Measurements from ENCODE around the gene USH1C. TPM values are rescaled to one million over a fixed set of nuclear protein-coding genes. Genes with fewer than 3 reads are reported as not detected.

USH1C gene
- total RNA-seq, 2 donors from 2014 or later, result not detected

DNA sequence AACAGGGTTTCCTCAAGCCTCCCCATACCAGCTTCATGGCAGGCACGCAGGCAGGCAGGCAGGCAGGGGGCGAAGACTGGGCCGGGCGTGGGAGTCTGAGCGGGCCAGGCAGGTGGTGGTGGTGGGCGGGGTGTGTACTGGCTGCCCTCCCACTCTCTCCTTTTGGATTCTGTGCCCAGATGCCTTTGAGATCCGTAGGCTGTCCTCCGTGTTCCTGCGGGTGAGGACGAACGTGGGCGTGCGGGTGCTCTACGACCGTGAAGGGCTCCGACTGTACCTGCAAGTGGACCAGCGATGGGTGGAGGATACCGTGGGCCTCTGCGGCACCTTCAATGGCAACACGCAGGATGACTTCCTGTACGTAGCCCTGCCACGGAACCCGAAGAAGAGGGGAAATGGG, 25.8 kb upstream of the USH1C start:
- Histone ChIP-seq H3K9me3 (no peaks in the 10 kb centered on the region), H3K4me3 (no peak overlapping the region), H3K27me3 (replicated peaks; ENCODE audit: insufficient read depth) (no peaks in the 10 kb centered on the region), H3K27ac (no peak overlapping the region), H3K4me1 (replicated peaks) (no peaks in the 10 kb centered on the region), H3K36me3 (no peaks in the 10 kb centered on the region)
- WGBS, result 75% methylated on average over 23 of the region's 23 CpGs
- TF ChIP-seq POLR2A (IDR thresholded peaks at IDR 0.05) (no peak), POLR2AphosphoS5 (IDR thresholded peaks at IDR 0.05) (no peak), CTCF (IDR thresholded peaks at IDR 0.05) (no peak)
- DNase-seq (ENCODE audit: low spot score), result no peak
- intact Hi-C loops (cut with DNase I), result no loop called here

DNA sequence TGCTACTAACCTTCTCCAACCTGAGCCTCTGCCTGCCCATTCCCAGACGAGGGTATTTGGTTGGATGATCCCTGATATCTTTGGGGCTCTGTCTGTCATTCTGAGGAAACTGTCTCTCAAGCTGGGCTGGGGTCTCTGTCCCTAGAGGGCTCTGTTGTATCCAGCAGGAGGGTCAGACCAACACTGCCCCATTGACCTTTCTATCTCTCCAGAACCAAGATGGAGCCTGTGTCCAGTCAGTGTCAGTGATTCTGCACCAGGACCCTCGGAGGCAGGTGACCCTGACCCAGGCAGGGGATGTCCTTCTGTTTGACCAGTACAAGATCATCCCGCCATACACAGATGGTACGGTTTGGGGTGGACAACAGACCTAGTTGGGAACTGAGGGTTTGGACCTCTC, 24.7 kb upstream of the USH1C start:
- no peak overlapping the region for H3K27ac ChIP-seq
- no peak for DNase-seq (ENCODE audit: low spot score)
- WGBS, result 83% methylated on average over 4 of the region's 4 CpGs

DNA sequence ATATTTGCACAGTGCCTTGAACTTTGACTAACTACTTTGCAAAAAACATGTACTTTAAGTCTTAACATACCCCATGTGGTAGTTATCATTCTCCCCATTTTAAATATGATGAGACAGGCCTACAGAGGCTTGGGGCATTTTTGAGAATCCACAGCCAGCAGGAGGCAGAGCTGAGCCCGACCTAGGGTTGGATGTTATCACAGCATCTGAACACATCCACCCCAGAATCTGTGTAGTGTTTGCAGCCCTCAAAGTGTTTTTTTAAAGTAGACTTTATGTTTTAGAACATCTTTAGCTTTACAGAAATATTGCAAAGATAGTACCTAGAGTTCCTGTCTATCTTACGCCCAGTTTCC, 20.4 kb upstream of the USH1C start:
- no peak overlapping the region for H3K4me3 ChIP-seq
- H3K9me3 ChIP-seq, result no peaks in the 10 kb centered on the region
- no peaks in the 10 kb centered on the region for H3K36me3 ChIP-seq
- no peaks in the 10 kb centered on the region for H3K27me3 ChIP-seq (replicated peaks; ENCODE audit: insufficient read depth)
- WGBS, result 56% methylated on average over 2 of the region's 2 CpGs
- TF ChIP-seq POLR2A (IDR thresholded peaks at IDR 0.05) (no peak), CTCF (IDR thresholded peaks at IDR 0.05) (no peak), POLR2AphosphoS5 (IDR thresholded peaks at IDR 0.05) (no peak)
- no peak for DNase-seq (ENCODE audit: low spot score)
- H3K4me1 ChIP-seq (replicated peaks), result no peaks in the 10 kb centered on the region
- intact Hi-C loops (cut with DNase I), result no loop called here
- H3K27ac ChIP-seq, result no peak overlapping the region

More for the DNA sequence above, 24.7 kb upstream of the USH1C start:
- no peak for TF ChIP-seq CTCF (IDR thresholded peaks at IDR 0.05)
- no peak for TF ChIP-seq POLR2AphosphoS5 (IDR thresholded peaks at IDR 0.05)
- TF ChIP-seq POLR2A (IDR thresholded peaks at IDR 0.05), result no peak
- Histone ChIP-seq H3K27me3 (replicated peaks; ENCODE audit: insufficient read depth) (no peaks in the 10 kb centered on the region), H3K36me3 (no peaks in the 10 kb centered on the region), H3K9me3 (no peaks in the 10 kb centered on the region), H3K4me1 (replicated peaks) (no peaks in the 10 kb centered on the region), H3K4me3 (no peak overlapping the region)
- intact Hi-C loops (cut with DNase I), result no loop called here

DNA sequence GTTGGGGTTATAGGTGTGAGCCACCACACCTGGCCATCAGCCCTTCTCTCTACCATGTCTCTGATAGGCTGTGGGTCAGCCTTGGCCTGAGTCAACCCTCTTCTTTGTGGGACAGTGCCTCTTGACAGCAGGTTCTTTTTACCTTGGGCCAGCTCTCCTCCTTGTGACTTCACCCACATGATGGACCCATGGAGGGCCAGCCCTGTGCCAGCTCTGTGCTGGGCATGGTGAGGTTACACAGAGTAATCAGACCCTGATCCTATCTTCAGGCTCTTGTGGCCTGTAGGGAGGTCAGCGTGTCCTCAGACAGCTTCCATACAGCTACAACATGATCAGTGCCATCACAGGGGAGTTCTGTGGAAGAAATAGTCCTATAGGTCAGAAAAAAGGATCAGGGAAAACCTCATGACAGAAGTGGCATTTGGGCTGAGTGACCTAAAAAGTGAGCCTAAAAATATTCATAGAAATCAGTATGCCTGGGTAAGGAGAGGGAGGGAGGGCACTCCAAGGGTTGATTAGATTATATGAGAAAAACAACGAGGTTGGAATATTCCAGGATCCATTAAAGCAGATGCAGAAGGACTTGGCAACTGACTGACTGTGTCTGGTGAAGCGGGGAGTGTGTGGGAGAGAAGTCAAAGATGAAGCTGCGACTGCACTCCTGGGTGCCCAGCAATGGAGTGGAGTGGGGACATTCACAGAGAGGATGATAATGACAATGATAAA, 19.9 kb upstream of the USH1C start:
- intact Hi-C loops (cut with DNase I), result no loop called here
- H3K9me3 ChIP-seq, result no peaks in the 10 kb centered on the region
- WGBS, result 78% methylated on average over 4 of the region's 4 CpGs
- no peak overlapping the region for H3K4me3 ChIP-seq
- H3K4me1 ChIP-seq (replicated peaks), result no peaks in the 10 kb centered on the region
- no peaks in the 10 kb centered on the region for H3K36me3 ChIP-seq
- H3K27me3 ChIP-seq (replicated peaks; ENCODE audit: insufficient read depth), result no peaks in the 10 kb centered on the region
- TF ChIP-seq POLR2AphosphoS5 (IDR thresholded peaks at IDR 0.05) (no peak), CTCF (IDR thresholded peaks at IDR 0.05) (no peak)
- no peak for DNase-seq (ENCODE audit: low spot score)
- no peak overlapping the region for H3K27ac ChIP-seq

DNA sequence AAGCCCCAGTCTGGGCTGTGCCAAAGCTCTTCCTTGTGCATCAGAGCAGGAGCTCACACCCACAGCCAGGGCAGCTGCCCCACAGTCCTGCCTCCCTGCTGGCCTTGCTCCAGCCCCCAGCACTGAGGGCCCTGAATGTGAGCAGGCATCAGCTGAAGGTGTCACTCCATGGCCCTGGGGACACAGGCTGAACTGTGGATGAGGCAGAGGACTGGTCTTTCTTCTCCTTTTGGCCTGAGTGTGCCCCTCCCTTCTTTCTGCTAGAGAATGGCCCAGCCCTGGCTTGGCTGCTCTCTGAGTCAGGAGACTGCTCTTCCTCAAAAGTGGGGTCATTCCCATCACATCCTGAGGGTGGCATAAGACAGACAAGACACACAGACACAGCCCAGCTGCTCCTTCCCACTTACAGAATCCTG, 19.0 kb upstream of the USH1C start:
- H3K4me1 ChIP-seq (replicated peaks), result no peaks in the 10 kb centered on the region
- no peaks in the 10 kb centered on the region for H3K27me3 ChIP-seq (replicated peaks; ENCODE audit: insufficient read depth)
- TF ChIP-seq CTCF (IDR thresholded peaks at IDR 0.05), result no peak
- TF ChIP-seq POLR2A (IDR thresholded peaks at IDR 0.05), result no peak
- no peak for TF ChIP-seq POLR2AphosphoS5 (IDR thresholded peaks at IDR 0.05)
- DNase-seq (ENCODE audit: low spot score), result no peak
- no peak overlapping the region for H3K4me3 ChIP-seq
- no peaks in the 10 kb centered on the region for H3K9me3 ChIP-seq
- no peaks in the 10 kb centered on the region for H3K36me3 ChIP-seq
- no peak overlapping the region for H3K27ac ChIP-seq
- intact Hi-C loops (cut with DNase I), result no loop called here

All from prostate gland (tissue), 2 donors.